ENCODE data around the gene AFM.
"Not testable (repeated sequence)": the region's sequence is repeated elsewhere in the genome, so short reads cannot be mapped to it uniquely, and the experiment has no call there.

The AFM gene

GRCh38 chr4:73505567-73505966 lies 24.0 kb downstream of the AFM start:
- DNase-seq (ENCODE audit: low read depth): no peak

GRCh38 chr4:73507541-73507940 lies 26.0 kb downstream of the AFM start:
- DNase-seq (ENCODE audit: low read depth): no peak

- DNase-seq (ENCODE audit: low read depth): no peak
Observed at GRCh38 chr4:73508651-73509050, 27.1 kb downstream of the AFM start.

DNA sequence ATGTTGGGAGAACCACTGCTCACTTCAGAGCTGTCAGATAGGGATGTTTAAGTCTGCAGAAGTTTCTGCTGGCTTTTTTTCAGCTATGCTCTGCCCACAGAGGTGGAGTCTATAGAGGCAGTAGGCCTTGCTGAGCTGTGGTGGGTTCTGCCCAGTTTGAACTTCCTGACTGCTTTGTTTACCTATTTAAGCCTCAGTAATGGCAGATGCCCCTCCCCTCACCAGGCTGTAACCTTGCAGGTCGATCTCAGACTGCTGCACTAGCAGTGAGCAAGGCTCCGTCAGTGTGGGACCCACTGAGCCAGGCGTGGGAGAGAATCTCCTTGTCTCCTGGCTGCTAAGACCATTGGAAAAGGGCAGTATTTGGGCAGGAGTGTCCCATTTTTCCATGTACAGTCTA lies 36.8 kb downstream of the AFM start:
- DNase-seq (ENCODE audit: low read depth): no peak

GRCh38 chr4:73520821-73521220 lies 39.3 kb downstream of the AFM start:
- DNase-seq (ENCODE audit: low read depth): peak; percentile 59

- DNase-seq (ENCODE audit: low read depth): no peak
Observed at GRCh38 chr4:73523126-73523525, 41.6 kb downstream of the AFM start.

DNA sequence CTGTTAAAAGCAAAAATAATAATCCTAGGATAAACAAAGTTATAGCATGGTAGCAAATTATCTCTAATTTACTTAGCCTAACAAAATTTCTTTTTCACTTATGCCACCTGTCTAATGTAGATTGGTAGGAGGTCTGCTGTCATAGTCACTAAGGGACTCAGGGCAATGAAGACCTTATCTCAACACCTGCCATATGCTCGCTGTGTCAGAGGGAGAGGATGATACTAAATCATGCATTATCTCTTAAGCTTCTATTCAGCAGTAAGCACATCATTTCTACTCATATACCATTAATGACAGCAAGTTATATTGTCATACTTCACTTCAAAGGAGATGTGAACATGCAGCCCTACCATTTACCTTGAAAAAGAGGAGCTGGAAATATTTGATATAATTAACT lies 44.1 kb downstream of the AFM start:
- DNase-seq (ENCODE audit: low read depth): no peak

GRCh38 chr4:73527196-73527595 lies 45.7 kb downstream of the AFM start:
- no peak for DNase-seq (ENCODE audit: low read depth)

- no peak for DNase-seq (ENCODE audit: low read depth)
Observed at GRCh38 chr4:73528171-73528570, 46.6 kb downstream of the AFM start.

DNA sequence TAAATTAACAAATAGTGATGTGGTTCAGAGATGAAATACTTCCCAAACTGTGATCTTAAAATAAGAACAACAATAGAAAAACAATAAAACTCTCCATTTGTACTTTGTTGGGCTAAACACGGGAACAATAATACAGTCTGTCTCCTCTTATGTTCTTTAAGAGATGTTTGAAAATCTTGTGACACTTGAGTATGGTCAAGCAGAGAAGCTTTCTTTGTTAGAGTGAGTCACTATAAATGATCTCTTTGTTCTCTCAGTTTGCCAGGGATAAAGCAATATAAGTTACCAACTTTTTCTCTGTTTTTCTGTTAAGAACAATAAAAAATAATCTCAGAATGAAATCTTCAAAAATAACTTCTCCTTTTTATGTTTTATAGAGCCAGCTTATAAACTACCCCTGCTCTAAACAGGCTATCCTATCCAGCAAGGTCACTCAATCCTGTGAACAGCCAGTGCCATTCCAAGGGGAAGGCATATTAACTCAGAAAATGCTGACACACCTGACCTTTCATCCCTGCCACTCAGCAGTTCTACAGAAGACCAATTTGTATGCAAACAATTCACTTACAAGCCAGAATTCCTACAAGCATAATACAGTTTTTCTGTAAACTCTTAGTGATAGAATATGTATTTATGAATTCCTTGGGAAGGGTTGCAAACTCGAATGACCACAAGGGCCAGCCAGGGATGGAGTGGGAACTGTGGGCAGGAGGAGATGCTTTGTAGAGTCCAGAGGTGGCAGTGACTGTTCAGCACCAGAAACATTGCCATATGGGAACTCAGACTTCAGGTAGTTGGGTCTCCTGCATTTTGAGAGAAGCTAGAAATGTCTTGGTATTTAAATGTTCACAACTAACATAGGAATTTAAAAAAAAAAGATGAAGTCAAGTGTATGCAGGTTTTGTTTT lies 52.2 kb downstream of the AFM start:
- no peak for DNase-seq (ENCODE audit: low read depth)

GRCh38 chr4:73538162-73538561 lies 56.6 kb downstream of the AFM start:
- no peak for DNase-seq (ENCODE audit: low read depth)

- no peak for DNase-seq (ENCODE audit: low read depth)
Observed at GRCh38 chr4:73539386-73539785, 57.8 kb downstream of the AFM start.

- DNase-seq (ENCODE audit: low read depth): no peak
Observed at GRCh38 chr4:73540826-73541225, 59.3 kb downstream of the AFM start.

GRCh38 chr4:73541251-73541650 lies 59.7 kb downstream of the AFM start:
- DNase-seq (ENCODE audit: low read depth): no peak

DNA sequence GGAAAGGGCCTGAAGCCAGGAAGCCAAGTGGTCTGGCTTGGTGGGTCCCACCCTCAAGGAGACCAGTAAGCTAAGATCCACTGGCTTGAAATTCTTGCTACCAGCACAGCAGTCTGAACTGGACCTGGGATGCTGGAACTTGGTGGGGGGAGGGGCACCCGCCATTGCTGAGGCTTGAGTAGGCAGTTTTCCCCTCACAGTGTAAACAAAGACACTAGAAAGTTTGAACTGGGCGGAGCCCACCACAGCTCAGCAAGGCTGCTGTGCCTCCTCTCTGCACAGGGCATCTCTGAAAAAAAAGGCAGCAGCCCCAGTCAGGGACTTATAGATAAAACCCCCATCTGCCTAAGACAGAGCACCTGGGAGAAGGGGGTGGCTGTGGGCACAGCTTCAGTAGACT lies 63.1 kb downstream of the AFM start:
- DNase-seq (ENCODE audit: low read depth): no peak

GRCh38 chr4:73550865-73551264 lies 69.3 kb downstream of the AFM start:
- DNase-seq (ENCODE audit: low read depth): not testable (repeated sequence)

Measured in iris pigment epithelial cell (primary cell).